ENCODE measurements around the gene SIGLEC14.

DNA sequence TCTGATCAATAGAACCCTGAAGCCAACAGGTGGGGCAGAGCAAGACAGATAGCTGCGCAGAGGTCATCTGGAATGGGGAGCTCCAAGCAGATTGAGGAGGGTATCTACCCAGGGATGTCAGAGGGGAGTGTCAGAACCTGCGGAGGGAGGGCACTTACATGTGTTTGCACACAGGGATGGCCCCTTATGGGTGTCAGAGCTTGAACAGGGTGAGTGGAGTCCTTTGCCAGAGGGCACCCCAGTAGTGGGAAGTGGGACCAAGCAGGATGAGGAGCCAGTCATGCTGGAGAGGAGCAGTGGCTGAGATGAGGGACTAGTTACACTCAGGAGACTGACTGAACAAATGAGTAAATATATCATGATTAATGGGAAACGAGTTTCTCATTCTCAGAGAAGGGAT lies 17.0 kb upstream of the SIGLEC14 start:
- no peak for TF ChIP-seq MYC (IDR thresholded peaks at IDR 0.05; ENCODE audit: low read depth, low read length)
- TF ChIP-seq, protein P1, sequence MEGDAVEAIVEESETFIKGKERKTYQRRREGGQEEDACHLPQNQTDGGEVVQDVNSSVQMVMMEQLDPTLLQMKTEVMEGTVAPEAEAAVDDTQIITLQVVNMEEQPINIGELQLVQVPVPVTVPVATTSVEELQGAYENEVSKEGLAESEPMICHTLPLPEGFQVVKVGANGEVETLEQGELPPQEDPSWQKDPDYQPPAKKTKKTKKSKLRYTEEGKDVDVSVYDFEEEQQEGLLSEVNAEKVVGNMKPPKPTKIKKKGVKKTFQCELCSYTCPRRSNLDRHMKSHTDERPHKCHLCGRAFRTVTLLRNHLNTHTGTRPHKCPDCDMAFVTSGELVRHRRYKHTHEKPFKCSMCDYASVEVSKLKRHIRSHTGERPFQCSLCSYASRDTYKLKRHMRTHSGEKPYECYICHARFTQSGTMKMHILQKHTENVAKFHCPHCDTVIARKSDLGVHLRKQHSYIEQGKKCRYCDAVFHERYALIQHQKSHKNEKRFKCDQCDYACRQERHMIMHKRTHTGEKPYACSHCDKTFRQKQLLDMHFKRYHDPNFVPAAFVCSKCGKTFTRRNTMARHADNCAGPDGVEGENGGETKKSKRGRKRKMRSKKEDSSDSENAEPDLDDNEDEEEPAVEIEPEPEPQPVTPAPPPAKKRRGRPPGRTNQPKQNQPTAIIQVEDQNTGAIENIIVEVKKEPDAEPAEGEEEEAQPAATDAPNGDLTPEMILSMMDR (IDR thresholded peaks at IDR 0.05; ENCODE audit: extremely low read depth in 1 of 2, insufficient read depth in 1 of 2, low read depth in 1 of 2, low read length in 2 of 2): no peak
- TF ChIP-seq JUN (IDR thresholded peaks at IDR 0.05; ENCODE audit: borderline replicate concordance, insufficient read depth, insufficient read length, low read depth): no peak
- no peak for TF ChIP-seq GATA2 (IDR thresholded peaks at IDR 0.05; ENCODE audit: insufficient read depth, insufficient read length, low read depth, low read length)
- TF ChIP-seq EZH2 (IDR thresholded peaks at IDR 0.05; ENCODE audit: borderline replicate concordance, low read depth, low read length, severe bottlenecking): no peak
